Osteocyte (in vitro differentiated cells): ENCODE results near the gene PPP3CA. TPM values are rescaled to one million over a fixed set of nuclear protein-coding genes. Genes with fewer than 3 reads are reported as not detected.

Experiments
- DNase-seq: peaks from one replicate; pipeline ENCODE4 v3.0.0; 2021; ENCODE audit warnings: mixed read lengths; ENCODE audit not compliant: unreplicated experiment; ENCODE audit errors: extremely low spot score
- H3K27ac Mint-ChIP-seq: one replicate; pipeline ENCODE4 v1.8.0; 2021; ENCODE audit warnings: mild to moderate bottlenecking, mixed read lengths; ENCODE audit not compliant: unreplicated experiment
- H3K27me3 Mint-ChIP-seq: one replicate; pipeline ENCODE4 v1.8.0; 2021; ENCODE audit warnings: mixed read lengths; ENCODE audit not compliant: unreplicated experiment
- H3K36me3 Mint-ChIP-seq: one replicate; pipeline ENCODE4 v1.8.0; 2021; ENCODE audit warnings: mixed read lengths; ENCODE audit not compliant: unreplicated experiment
- H3K4me1 Mint-ChIP-seq: one replicate; pipeline ENCODE4 v1.8.0; 2021; ENCODE audit warnings: mixed read lengths; ENCODE audit not compliant: unreplicated experiment
- H3K4me3 Mint-ChIP-seq: one replicate; pipeline ENCODE4 v1.8.0; 2021; ENCODE audit warnings: mild to moderate bottlenecking, moderate library complexity, mixed read lengths; ENCODE audit not compliant: unreplicated experiment
- H3K9me3 Mint-ChIP-seq: one replicate; pipeline ENCODE4 v1.8.0; 2021; ENCODE audit warnings: mixed read lengths; ENCODE audit not compliant: unreplicated experiment
- CTCF ChIP-seq: fragments of 200-600 bp; sonication (generic); IDR thresholded peaks from 2 replicates; pipeline ENCODE4 v1.5.0; 2021; ENCODE audit warnings: antibody characterized with exemption, mild to moderate bottlenecking, moderate library complexity
- total RNA-seq: library from RNA; stranded (reverse); gene quantifications from 2 replicates; pipeline ENCODE4 v1.2.1, GENCODE V29; 2021

PPP3CA gene
- total RNA-seq, 1 donor from 2014 or later = 40.5 TPM

- Mint-ChIP-seq H3K27ac (no peak overlapping the region), H3K9me3 (no peaks in the 10 kb centered on the region), H3K36me3 (no peaks in the 10 kb centered on the region), H3K27me3 (no peaks in the 10 kb centered on the region), H3K4me1 (peaks cover 37% of the 10 kb centered on the region), H3K4me3 (no peak overlapping the region)
- DNase-seq = no peak
- no peak for TF ChIP-seq CTCF
Observed at GRCh38 chr4:101201421-101201820, 145.9 kb downstream of the PPP3CA start.

GRCh38 chr4:101200561-101200960 is 146.8 kb downstream of the PPP3CA start:
- no peak for DNase-seq
- H3K27ac Mint-ChIP-seq = peak overlapping the region; percentile 70
- no peaks in the 10 kb centered on the region for H3K27me3 Mint-ChIP-seq
- no peaks in the 10 kb centered on the region for H3K36me3 Mint-ChIP-seq
- no peak for TF ChIP-seq CTCF
- H3K9me3 Mint-ChIP-seq = no peaks in the 10 kb centered on the region
- no peak overlapping the region for H3K4me3 Mint-ChIP-seq
- peaks cover 30% of the 10 kb centered on the region for H3K4me1 Mint-ChIP-seq

DNA sequence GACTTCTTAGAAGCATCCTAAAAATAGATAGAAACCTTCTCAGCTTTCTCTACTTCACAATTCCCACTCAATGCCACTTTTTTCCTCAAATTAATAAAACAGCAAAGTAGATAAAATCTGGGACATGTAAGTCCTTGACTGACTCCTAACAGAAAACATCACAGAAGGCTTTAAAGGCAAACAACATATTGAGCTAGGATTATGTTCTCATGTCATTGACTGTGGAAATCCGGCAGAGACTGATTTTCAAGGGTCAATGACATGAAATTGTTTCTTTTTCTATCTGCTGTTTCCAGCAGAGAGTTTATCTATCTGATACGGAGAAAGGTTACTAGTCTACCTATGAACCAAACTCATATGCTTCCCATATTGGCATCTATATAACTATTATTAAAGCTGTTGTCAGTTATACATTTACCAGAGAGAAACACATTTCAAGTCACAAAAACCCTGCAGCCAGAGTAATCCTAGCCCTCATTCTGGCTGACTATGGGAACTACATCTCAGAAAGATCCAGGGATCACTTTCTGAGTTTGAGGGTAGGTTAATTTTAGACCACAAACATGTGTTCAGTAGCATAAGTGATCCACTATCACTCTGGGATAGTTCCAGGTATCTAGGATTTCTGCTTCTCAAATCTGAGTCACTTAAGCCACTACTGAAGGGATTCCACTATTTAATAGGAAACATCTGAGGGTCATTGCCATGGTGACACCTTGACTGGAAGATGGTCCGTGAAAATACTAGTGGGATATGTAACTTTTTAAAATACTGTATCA is 147.6 kb downstream of the PPP3CA start:
- no peaks in the 10 kb centered on the region for H3K9me3 Mint-ChIP-seq
- peaks cover 1% of the 10 kb centered on the region for H3K36me3 Mint-ChIP-seq
- peak overlapping the region; percentile 70 for H3K27ac Mint-ChIP-seq
- no peak for TF ChIP-seq CTCF
- H3K4me1 Mint-ChIP-seq = peaks cover 26% of the 10 kb centered on the region
- DNase-seq = no peak
- no peak overlapping the region for H3K4me3 Mint-ChIP-seq
- no peaks in the 10 kb centered on the region for H3K27me3 Mint-ChIP-seq

- Mint-ChIP-seq H3K27me3 (no peaks in the 10 kb centered on the region), H3K4me1 (peaks cover 26% of the 10 kb centered on the region), H3K9me3 (no peaks in the 10 kb centered on the region), H3K36me3 (peaks cover 4% of the 10 kb centered on the region), H3K27ac (no peak overlapping the region), H3K4me3 (no peak overlapping the region)
- DNase-seq = no peak
- no peak for TF ChIP-seq CTCF
Observed at GRCh38 chr4:101198682-101199339, 148.5 kb downstream of the PPP3CA start.

DNA sequence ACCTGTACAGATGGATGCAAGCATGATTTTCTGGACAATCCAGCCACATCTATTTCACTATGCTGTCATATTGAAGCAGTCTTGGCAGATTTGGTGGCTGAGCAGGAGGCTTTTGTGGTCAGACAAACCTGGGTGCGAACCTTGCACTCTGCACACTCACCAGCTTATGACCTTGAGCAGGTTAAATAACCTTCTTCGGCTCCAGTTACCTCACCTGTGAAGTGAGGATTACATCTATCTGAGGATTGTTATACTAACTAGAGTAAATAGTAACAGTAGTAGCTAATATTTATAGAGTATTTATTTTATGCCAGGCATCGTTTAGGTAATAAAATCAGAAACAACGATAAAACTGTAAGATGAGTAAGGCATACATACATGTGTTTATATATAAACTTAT is 150.0 kb downstream of the PPP3CA start:
- no peak overlapping the region for H3K27ac Mint-ChIP-seq
- DNase-seq = no peak
- H3K4me3 Mint-ChIP-seq = no peak overlapping the region
- no peaks in the 10 kb centered on the region for H3K27me3 Mint-ChIP-seq
- no peak for TF ChIP-seq CTCF
- H3K4me1 Mint-ChIP-seq = peaks cover 32% of the 10 kb centered on the region
- H3K36me3 Mint-ChIP-seq = peaks cover 9% of the 10 kb centered on the region
- H3K9me3 Mint-ChIP-seq = no peaks in the 10 kb centered on the region
